ENCODE measurements around the gene ANXA6.

- no peak for TF ChIP-seq CTCF (optimal IDR thresholded peaks at IDR 0.05 in 1 of 3, IDR thresholded peaks at IDR 0.05 in 1 of 3, conservative IDR thresholded peaks at IDR 0.05 in 1 of 3; ENCODE audit: extremely low read depth in 1 of 3, insufficient read depth in 2 of 3, low read length in 3 of 3)
- TF ChIP-seq EZH2 (IDR thresholded peaks at IDR 0.05; ENCODE audit: low read length) = no peak
Observed at GRCh38 chr5:151089726-151090125, 67.9 kb downstream of the ANXA6 start.
